NCI-H2107 (cell line): ENCODE data around the gene NDUFA13.
"Not testable (repeated sequence)": the region's sequence is repeated elsewhere in the genome, so short reads cannot be mapped to it uniquely, and the experiment has no call there.

ENCODE experiments used
- DNase-seq: peaks from one replicate; lab custom pipeline; 2025; lab: John Stamatoyannopoulos, UW

NDUFA13 gene

DNA sequence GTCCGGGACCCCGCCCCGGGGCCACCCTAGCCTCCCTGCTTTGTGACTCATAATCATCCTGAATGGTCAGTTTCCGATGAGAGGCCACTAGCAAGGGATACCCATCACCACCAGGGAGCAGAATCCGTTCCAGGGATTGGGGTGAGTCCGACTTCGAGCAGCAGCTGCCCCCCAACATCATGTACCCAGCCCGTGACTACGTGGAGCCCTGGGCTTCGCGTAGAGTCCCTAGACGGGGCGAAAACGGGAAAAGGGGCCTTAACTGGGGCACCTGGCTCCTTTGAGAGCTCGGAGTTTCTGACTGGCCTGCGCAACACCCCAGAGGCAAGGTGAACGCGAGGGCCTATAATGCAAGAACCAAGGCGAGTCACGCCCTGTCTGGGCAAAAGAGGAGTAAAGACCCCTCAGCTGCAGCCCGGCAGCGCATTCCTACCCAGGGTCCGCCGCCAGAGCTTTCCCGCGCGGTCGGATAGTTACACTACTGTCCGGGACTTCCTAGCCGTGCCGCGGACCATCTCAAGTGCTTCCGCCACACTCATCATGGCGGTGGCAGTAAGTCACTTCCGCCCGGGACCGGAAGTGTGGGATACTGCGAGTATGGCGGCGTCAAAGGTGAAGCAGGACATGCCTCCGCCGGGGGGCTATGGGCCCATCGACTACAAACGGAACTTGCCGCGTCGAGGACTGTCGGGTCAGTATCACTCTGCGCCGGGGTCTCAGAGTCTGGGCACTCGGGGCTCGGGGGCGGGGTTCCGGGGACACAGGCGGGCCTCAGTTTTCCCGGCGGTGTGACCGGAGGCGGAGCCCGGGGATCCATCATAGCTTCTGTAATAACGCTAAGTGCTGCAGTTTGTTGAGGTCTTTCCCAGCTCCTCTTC, at the start of gene NDUFA13:
NDUFA13 (plus strand) TSS at position 584 of the 878 bp plus-strand sequence; CDS start at position 598, 14 bp downstream.
- DNase-seq, result peak; percentile 69

DNA sequence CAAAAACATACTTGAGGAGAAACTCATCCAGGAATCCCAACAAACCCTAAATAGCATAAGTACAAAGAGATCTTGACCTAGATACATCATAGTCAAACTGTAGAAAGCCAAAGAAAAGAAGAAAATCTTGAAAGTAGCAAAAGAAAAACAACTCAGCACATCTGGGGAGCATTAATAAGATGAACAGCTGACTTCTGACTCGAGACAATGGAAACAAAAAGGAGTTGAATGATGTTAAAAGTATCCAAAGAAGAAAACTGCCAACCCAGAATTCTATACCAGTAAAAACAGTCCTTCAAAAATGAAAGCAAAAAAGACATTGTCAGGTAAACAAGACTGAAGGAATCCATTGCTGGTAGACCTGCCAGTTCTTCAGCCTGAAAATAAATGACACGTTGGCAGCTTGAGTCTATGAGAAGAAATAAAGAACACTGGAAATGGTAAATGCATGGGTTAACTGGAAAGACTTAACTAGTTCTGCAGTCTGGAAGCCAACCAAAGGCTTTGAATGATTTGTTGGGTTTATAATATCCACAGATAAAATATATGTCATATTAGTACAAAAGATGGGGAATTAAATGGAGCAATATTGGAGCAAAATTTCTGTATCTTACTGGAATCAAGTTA, 47.5 kb upstream of the NDUFA13 start:
- DNase-seq, result no peak

- DNase-seq, result no peak
Observed at GRCh38 chr19:19470579-19470978, 45.4 kb upstream of the NDUFA13 start.

DNA sequence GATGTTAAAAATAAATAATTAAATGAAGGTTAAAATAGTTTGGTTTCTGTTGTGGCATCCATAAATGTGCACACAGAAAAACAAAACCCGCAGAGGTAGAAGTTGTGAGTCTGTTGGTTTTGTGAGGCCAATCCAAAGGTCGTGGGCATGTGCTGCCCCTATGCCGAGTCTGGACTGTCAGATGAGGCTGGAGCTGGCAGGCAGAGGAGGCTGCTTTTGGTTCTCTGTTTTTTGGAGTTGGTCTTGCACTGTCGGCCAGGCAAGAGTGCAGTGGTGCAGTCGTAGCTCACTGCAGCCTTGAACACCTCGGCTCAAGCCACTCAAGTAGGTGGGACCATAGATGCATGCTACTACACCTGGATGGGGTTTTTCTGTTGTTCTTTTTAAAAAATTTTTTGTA, 44.3 kb upstream of the NDUFA13 start:
- DNase-seq, result no peak

DNA sequence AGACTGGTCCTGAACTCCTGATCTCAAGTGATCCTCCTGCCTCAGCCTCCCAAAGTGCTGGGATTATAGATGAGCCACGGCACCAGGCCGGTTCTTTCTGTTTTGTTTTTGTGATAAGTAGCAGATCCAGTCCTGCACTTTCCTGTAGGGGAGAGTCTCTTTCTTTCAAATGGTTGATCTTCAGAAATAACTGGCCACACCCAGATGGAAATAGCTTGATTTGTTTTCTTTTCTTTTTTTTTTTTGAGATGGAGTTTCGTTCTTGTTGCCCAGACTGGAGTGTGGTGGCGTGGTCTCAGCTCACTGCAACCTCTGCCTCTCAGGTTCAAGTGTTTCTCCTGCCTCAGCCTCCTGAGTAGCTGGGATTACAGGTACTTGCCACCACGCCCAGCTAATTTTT, 43.9 kb upstream of the NDUFA13 start:
- DNase-seq, result not testable (repeated sequence)

GRCh38 chr19:19475015-19475765, 40.8 kb upstream of the NDUFA13 start:
- DNase-seq, result no peak

- DNase-seq, result no peak
Observed at GRCh38 chr19:19475849-19476828, 39.9 kb upstream of the NDUFA13 start.

DNA sequence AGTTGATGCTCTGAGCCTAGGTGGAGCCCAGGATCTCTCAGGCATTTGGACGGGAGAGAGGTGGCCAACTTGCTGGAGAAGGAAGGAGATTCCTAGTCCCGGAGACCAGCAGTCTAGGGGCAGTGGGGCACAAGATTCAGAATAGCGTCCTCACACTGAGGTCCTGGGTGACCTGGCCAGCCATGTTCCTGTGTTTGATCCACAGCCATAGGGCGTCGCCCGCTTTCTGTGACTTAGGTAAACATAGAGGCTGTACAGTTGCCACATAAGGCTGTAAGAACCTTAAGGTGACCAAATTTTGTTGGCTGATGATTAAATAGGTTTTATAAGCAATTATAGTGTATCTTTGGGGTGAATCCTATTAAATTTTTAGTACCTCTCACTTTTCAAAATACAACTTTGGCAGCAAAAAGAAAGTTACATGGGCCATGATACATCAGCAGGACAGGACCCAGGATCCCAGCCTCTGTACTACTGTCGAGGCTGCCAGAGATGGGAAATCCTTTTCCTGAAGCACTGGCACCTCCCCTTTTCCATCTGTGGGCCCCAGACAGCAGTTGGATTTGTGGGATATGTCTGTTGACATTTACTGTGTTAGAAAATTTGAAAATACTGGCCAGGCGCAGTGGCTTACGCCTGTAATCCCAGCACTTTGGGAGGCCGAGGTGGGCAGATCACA, 38.2 kb upstream of the NDUFA13 start:
- DNase-seq, result no peak

DNA sequence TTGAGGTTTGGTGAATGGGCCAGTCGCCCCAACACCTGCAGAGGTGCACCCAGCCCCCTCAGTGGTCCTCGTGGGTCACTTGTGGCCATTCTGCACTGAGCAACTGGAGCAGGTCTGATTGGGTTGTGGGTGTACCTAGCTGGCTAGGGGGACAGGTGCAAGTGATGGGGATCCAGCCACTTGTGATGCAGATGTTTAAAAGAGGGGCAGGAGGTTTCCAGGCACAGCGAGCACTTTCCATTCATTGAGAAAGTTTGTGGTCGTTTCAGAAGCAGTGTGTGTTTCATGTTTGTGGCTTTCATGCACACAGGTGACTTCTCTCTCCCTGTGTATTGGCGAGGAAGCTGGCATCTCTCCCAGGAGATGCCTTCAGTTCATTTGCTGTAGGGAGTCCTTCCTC, 35.3 kb upstream of the NDUFA13 start:
- DNase-seq, result peak; percentile 30

- DNase-seq, result peak; percentile 32
Observed at GRCh38 chr19:19482809-19483596, 33.0 kb upstream of the NDUFA13 start.

DNA sequence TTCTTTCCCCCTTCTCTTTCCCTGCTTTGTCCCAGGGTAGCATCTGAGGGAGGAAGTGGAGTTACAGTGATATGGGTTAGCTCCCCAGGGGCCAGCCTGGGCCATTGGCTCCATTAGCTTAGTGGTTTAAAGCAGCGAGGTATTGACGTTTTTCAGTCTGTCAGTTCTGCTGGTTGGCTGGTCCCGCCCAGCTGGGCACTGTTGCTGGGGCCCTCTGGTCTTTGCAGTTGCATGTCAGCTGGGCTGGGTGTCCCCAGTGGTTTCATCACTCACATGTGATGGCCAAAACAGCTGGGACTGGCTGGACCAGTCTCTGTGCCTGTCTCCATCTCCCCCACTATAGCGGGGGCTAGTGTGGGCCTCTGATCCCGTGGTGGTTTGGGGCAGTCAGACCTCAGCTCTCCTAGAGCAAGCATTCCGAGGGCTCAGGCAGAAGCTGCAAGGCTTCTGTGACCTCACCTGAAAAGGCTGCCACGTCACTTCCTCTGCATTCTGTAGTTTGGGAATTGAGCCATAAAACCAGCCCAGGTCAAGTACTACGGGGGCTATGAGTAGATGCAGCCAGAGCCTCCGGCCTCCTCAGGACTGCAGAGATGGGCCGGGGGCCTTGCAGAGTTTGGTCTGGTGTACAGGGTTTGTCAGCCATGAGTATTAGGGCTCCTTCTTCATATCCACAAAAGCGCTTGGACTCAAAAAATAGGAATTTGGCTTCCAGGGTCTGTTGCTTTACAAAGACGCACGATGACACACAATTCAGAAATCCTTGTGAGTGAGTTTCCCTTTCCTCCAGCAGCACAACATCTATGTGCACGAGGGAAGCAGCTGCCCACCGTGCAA, 30.6 kb upstream of the NDUFA13 start:
- no peak for DNase-seq

DNA sequence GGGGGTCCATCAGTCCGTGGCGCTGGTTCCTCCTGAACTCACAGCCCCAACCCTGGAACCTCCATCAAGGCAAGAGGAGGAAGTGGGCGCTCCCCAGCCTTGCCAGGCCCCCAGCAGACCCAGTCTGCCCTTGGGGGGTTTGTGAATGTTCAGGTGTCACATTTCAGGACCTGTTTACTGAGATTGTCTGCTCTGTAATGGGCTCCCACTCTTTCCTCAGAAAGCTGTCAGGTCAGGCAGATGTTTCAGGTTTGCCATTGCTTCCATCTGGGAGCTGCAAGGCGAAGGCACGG, 30.1 kb upstream of the NDUFA13 start:
- no peak for DNase-seq

GRCh38 chr19:19486343-19487076, 29.5 kb upstream of the NDUFA13 start:
- no peak for DNase-seq

GRCh38 chr19:19487077-19487949, 28.7 kb upstream of the NDUFA13 start:
- DNase-seq, result no peak

- no peak for DNase-seq
Observed at GRCh38 chr19:19487950-19488874, 27.8 kb upstream of the NDUFA13 start.

- DNase-seq, result no peak
Observed at GRCh38 chr19:19488875-19489690, 26.9 kb upstream of the NDUFA13 start.
